Activated CD8-positive, alpha-beta T cell treated with anti-CD3 and anti-CD28 coated beads for 36 hours (primary cell): ENCODE data around the gene NRF1. TPM values are rescaled to one million over a fixed set of nuclear protein-coding genes. Genes with fewer than 3 reads are reported as not detected.
"Not testable (repeated sequence)": the region's sequence is repeated elsewhere in the genome, so short reads cannot be mapped to it uniquely, and the experiment has no call there.

Experiments used
- ATAC-seq: fragments of 200-7000 bp; cut with Tn5 transposase; one replicate; pipeline ENCODE4 v1.10.0; 2021; ENCODE audit warnings: mild to moderate bottlenecking, moderate library complexity
- CTCF ChIA-PET: fragments of 350-600 bp; sonication (Branson Sonifier 250); formaldehyde crosslinking; loops from one replicate; lab custom pipeline; 2021; ENCODE audit warnings: antibody characterized with exemption; lab: Charles Lee
- POLR2A ChIA-PET: fragments of 350-600 bp; sonication (Branson Sonifier 250); formaldehyde crosslinking; loops from one replicate; lab custom pipeline; 2021; ENCODE audit warnings: antibody characterized with exemption; lab: Charles Lee
- DNase-seq: peaks from one replicate; pipeline ENCODE4 v3.0.0-alpha.2; 2020
- H3K27ac Mint-ChIP-seq: one replicate; pipeline ENCODE4 v1.8.0; 2021; ENCODE audit warnings: mild to moderate bottlenecking, mixed read lengths
- H3K27me3 Mint-ChIP-seq: one replicate; pipeline ENCODE4 v1.8.0; 2021; ENCODE audit warnings: mixed read lengths
- H3K36me3 Mint-ChIP-seq: one replicate; pipeline ENCODE4 v1.8.0; 2021; ENCODE audit warnings: low read depth, mixed read lengths
- H3K4me1 Mint-ChIP-seq: one replicate; pipeline ENCODE4 v1.8.0; 2021; ENCODE audit warnings: low read depth, mixed read lengths
- H3K4me3 Mint-ChIP-seq: one replicate; pipeline ENCODE4 v1.8.0; 2021; ENCODE audit warnings: mild to moderate bottlenecking, moderate library complexity, mixed read lengths
- H3K9me3 Mint-ChIP-seq: one replicate; pipeline ENCODE4 v1.8.0; 2021; ENCODE audit warnings: mixed read lengths
- CTCF ChIP-seq: fragments of 200-600 bp; IDR thresholded peaks from one replicate; pipeline ENCODE4 v1.8.0; 2022; ENCODE audit warnings: antibody characterized with exemption, mild to moderate bottlenecking
- intact Hi-C: fragments of 100-400 bp; cut with micrococcal nuclease; formaldehyde crosslinking; loops from one replicate; pipeline ENCODE4 v1.10.0; 2022
- total RNA-seq, 2 experiments: library from RNA; stranded (reverse); gene quantifications; one replicate each; pipeline ENCODE4 v1.2.3, GENCODE V29; 2021

The NRF1 gene
- 10 to 100 TPM; 23.3 to 23.9 TPM for total RNA-seq

DNA sequence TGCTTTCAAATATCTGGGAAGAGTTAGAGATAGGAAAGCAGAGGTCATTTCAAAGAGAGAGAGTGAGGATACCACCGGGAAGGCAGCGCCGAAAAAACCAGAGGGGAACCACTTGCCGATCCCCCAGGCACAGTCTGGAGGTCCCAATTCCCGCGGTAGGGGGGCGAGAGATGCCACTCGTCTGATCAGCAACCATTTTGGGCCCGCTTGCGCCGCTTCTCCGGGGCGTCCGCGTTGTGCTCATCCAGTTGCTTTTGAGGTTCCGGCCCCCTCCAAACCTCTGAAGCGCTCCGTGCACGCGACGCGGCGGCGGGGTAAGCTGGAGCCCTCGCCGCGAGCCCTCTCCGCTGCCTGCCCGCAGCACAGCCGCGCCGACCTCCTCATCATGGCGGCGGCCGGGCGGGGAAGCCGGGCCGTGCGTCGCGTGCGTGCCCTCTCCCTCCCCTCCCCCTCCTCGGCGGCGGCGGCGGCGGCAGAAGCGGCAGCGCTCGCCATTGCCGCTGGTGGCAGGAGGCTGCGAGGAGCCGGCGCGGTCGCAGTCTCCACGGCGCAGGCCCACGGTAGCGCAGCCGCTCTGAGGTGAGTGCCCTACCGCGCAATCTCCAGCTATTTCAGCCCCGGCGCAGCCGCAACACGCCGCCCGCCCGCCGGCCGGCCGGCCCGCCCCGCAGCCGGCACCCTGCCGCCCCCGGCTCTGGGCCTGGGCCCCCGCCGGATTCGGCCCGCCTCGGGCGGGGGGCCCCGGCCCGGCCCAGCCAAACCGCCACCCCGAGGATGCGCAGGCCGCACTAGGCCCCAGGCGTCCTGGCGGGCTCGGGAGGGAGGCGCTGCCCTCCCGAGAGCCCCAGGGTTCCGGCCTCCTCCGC is at the start of gene NRF1:
Gene NRF1 (plus strand): TSS at position 475 of the 866 bp plus-strand sequence. CDS start 45,632 bp downstream, outside the sequence.
- Mint-ChIP-seq H3K36me3 (peaks cover 42% of the 10 kb centered on the region), H3K4me1 (peaks cover 62% of the 10 kb centered on the region), H3K9me3 (no peaks in the 10 kb centered on the region), H3K4me3 (peak within 1 kb of the TSS; percentile 96), H3K27ac (peak within 1 kb of the TSS; percentile 99), H3K27me3 (no peaks in the 10 kb centered on the region)
- peak; percentile 85 for ATAC-seq
- ChIA-PET CTCF (interaction anchor here (0.7 to 3.0 kb wide), 11 partner anchors 7 to 244 kb away, joined by 3 to 25 read pairs (median 5); partner anchors contain the start of gene STRIP2), POLR2A (interaction anchor here (0.5 to 1.8 kb wide), 11 partner anchors 12 to 214 kb away, joined by 3 to 9 read pairs (median 4); no protein-coding TSS in a partner anchor)
- TF ChIP-seq CTCF: no peak
- DNase-seq: peak; percentile 90
- intact Hi-C loops: loop anchor here (10.0 kb wide), 1 partner anchor 117 kb away; no protein-coding TSS in a partner anchor

- H3K9me3 Mint-ChIP-seq, POLR2A ChIA-PET, DNase-seq, H3K36me3 Mint-ChIP-seq, H3K4me1 Mint-ChIP-seq, CTCF ChIA-PET, H3K27ac Mint-ChIP-seq, intact Hi-C loops, ATAC-seq, H3K4me3 Mint-ChIP-seq: not testable (repeated sequence)
- peaks cover 22% of the 10 kb centered on the region for H3K27me3 Mint-ChIP-seq
These were observed 45.2 kb upstream of the NRF1 start for GRCh38 chr7:129566323-129566722.

- Mint-ChIP-seq H3K4me3 (no peak overlapping the region), H3K36me3 (no peaks in the 10 kb centered on the region), H3K4me1 (peaks cover 5% of the 10 kb centered on the region), H3K27me3 (peaks cover 23% of the 10 kb centered on the region), H3K27ac (no peak overlapping the region), H3K9me3 (peaks cover 6% of the 10 kb centered on the region)
- no peak for ATAC-seq
- intact Hi-C loops: no loop called here
- DNase-seq: no peak
- CTCF ChIA-PET: no interaction called here
- POLR2A ChIA-PET: no interaction called here
- no peak for TF ChIP-seq CTCF
These were observed 44.1 kb upstream of the NRF1 start for GRCh38 chr7:129567377-129567776.

DNA sequence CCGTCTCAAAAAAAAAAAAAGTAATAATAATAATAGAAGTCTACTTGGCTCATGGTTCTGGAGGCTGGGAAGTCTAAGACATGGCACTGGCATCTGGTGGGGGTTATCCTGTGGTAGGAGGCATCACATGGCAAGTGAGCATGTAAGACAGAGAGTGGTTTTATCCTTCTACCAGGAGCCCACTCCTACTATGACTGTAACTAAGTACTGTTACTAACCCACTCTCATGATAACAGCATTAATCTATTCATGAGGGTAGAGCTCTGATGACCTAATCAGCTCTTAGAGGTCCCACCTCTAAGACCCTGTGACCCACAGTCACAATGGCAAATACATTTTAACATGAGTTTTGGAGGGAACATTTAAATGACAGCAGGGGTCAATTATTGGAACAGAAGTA is 43.3 kb upstream of the NRF1 start:
- H3K36me3 Mint-ChIP-seq: no peaks in the 10 kb centered on the region
- ATAC-seq (no peak), DNase-seq (no peak)

GRCh38 chr7:129569326-129569725 is 42.2 kb upstream of the NRF1 start:
- no peak overlapping the region for H3K4me3 Mint-ChIP-seq
- no peak for TF ChIP-seq CTCF
- CTCF ChIA-PET: interaction anchor here (1.1 kb wide), 1 partner anchor 13 kb away, joined by 3 read pairs; no protein-coding TSS in a partner anchor
- H3K9me3 Mint-ChIP-seq: peaks cover 6% of the 10 kb centered on the region
- peaks cover 21% of the 10 kb centered on the region for H3K27me3 Mint-ChIP-seq
- intact Hi-C loops: no loop called here
- POLR2A ChIA-PET: no interaction called here
- H3K4me1 Mint-ChIP-seq: peaks cover 5% of the 10 kb centered on the region
- no peak for DNase-seq
- H3K27ac Mint-ChIP-seq: no peak overlapping the region
- ATAC-seq: no peak
- H3K36me3 Mint-ChIP-seq: no peaks in the 10 kb centered on the region

More for the DNA sequence above, 43.3 kb upstream of the NRF1 start:
- POLR2A ChIA-PET: no interaction called here
- H3K27ac Mint-ChIP-seq: no peak overlapping the region
- intact Hi-C loops: no loop called here
- peaks cover 24% of the 10 kb centered on the region for H3K27me3 Mint-ChIP-seq
- TF ChIP-seq CTCF: no peak
- no peak overlapping the region for H3K4me3 Mint-ChIP-seq
- CTCF ChIA-PET: no interaction called here
- H3K9me3 Mint-ChIP-seq: peaks cover 6% of the 10 kb centered on the region
- peaks cover 5% of the 10 kb centered on the region for H3K4me1 Mint-ChIP-seq
